ENCODE data around the gene BUB1B. TPM values are rescaled to one million over a fixed set of nuclear protein-coding genes. Genes with fewer than 3 reads are reported as not detected.
A peak's percentile ranks its signal among the peaks of the same experiment; 100 is the strongest.
"Not testable (repeated sequence)": the region's sequence is repeated elsewhere in the genome, so short reads cannot be mapped to it uniquely, and the experiment has no call there.

The BUB1B gene
- total RNA-seq, 1 experiment from 2014 or later: 67.8 TPM

- H3K27ac ChIP-seq (ENCODE audit: low read length); H3K4me1 ChIP-seq (ENCODE audit: control insufficient read depth, insufficient read depth, low read length); intact Hi-C loops (cut with micrococcal nuclease; ENCODE audit: unreplicated experiment); H3K36me3 ChIP-seq (ENCODE audit: control insufficient read depth, insufficient read depth, low read length); BruUV-seq (replicated peaks); in situ Hi-C loops (cut with HindIII; ENCODE audit: low pct_unique_long_range_greater_than_20kb, low sequenced_read_pairs); DNase-seq (ENCODE audit: low read depth, low spot score); ATAC-seq; POLR2A ChIA-PET; H3K9me3 ChIP-seq (ENCODE audit: control insufficient read depth, insufficient read depth, low read depth, low read length); H3K4me3 ChIP-seq (ENCODE audit: low read depth in 2 of 2, low read length in 2 of 2); H3K27me3 ChIP-seq (ENCODE audit: control insufficient read depth, insufficient read depth, low read length): not testable (repeated sequence)
- CTCF ChIA-PET: interaction anchor here (0.6 kb wide), 2 partner anchors 18 to 46 kb away, joined by 3 to 6 read pairs; no protein-coding TSS in a partner anchor
These were observed 37.0 kb upstream of the BUB1B start for GRCh38 chr15:40123863-40124262.

- intact Hi-C loops (cut with micrococcal nuclease; ENCODE audit: unreplicated experiment); H3K4me1 ChIP-seq (ENCODE audit: control insufficient read depth, insufficient read depth, low read length); H3K4me3 ChIP-seq (ENCODE audit: low read depth in 2 of 2, low read length in 2 of 2); ATAC-seq; H3K27ac ChIP-seq (ENCODE audit: low read length); POLR2A ChIA-PET; H3K9me3 ChIP-seq (ENCODE audit: control insufficient read depth, insufficient read depth, low read depth, low read length); BruUV-seq (replicated peaks); in situ Hi-C loops (cut with HindIII; ENCODE audit: low pct_unique_long_range_greater_than_20kb, low sequenced_read_pairs); DNase-seq (ENCODE audit: low read depth, low spot score); H3K36me3 ChIP-seq (ENCODE audit: control insufficient read depth, insufficient read depth, low read length): not testable (repeated sequence)
- peaks cover 13% of the 10 kb centered on the region for H3K27me3 ChIP-seq (ENCODE audit: control insufficient read depth, insufficient read depth, low read length)
- CTCF ChIA-PET: interaction anchor here (0.6 kb wide), 1 partner anchor 47 kb away, joined by 3 read pairs; no protein-coding TSS in a partner anchor
These were observed 36.5 kb upstream of the BUB1B start for GRCh38 chr15:40124333-40124732.

- DNase-seq (ENCODE audit: low read depth, low spot score); in situ Hi-C loops (cut with HindIII; ENCODE audit: low pct_unique_long_range_greater_than_20kb, low sequenced_read_pairs); intact Hi-C loops (cut with micrococcal nuclease; ENCODE audit: unreplicated experiment); H3K36me3 ChIP-seq (ENCODE audit: control insufficient read depth, insufficient read depth, low read length); H3K4me1 ChIP-seq (ENCODE audit: control insufficient read depth, insufficient read depth, low read length); POLR2A ChIA-PET; H3K9me3 ChIP-seq (ENCODE audit: control insufficient read depth, insufficient read depth, low read depth, low read length); H3K4me3 ChIP-seq (ENCODE audit: low read depth in 2 of 2, low read length in 2 of 2); H3K27ac ChIP-seq (ENCODE audit: low read length); CTCF ChIA-PET; BruUV-seq (replicated peaks): not testable (repeated sequence)
- ATAC-seq: peak; percentile 27; the same call in 1 of the 2 replicates
- H3K27me3 ChIP-seq (ENCODE audit: control insufficient read depth, insufficient read depth, low read length): peaks cover 13% of the 10 kb centered on the region
These were observed 36.0 kb upstream of the BUB1B start for GRCh38 chr15:40124807-40125285.

GRCh38 chr15:40125950-40126349 lies 34.9 kb upstream of the BUB1B start:
- POLR2A ChIA-PET: no interaction called here

More at GRCh38 chr15:40125950-40126349, 34.9 kb upstream of the BUB1B start:
- BruUV-seq (replicated peaks): no TSS peak
- Histone ChIP-seq H3K9me3 (ENCODE audit: control insufficient read depth, insufficient read depth, low read depth, low read length) (no peaks in the 10 kb centered on the region), H3K36me3 (ENCODE audit: control insufficient read depth, insufficient read depth, low read length) (no peaks in the 10 kb centered on the region), H3K27me3 (ENCODE audit: control insufficient read depth, insufficient read depth, low read length) (peaks cover 16% of the 10 kb centered on the region), H3K4me3 (ENCODE audit: low read depth in 2 of 2, low read length in 2 of 2) (no peak overlapping the region), H3K27ac (ENCODE audit: low read length) (no peak overlapping the region), H3K4me1 (ENCODE audit: control insufficient read depth, insufficient read depth, low read length) (peaks cover 5% of the 10 kb centered on the region; the same call in 1 of the 2 replicates)
- TF ChIP-seq REST (IDR thresholded peaks at IDR 0.05; ENCODE audit: insufficient read depth in 1 of 2, low read depth in 2 of 2, low read length in 1 of 2) (no peak), CTCF (IDR thresholded peaks at IDR 0.05) (no peak), POLR2AphosphoS5 (IDR thresholded peaks at IDR 0.05; ENCODE audit: low read depth, low read length) (no peak), SIN3A (IDR thresholded peaks at IDR 0.05; ENCODE audit: borderline replicate concordance, insufficient read depth, low read depth, low read length) (no peak), TCF7L2 (IDR thresholded peaks at IDR 0.05; ENCODE audit: low read depth, low read length) (no peak)
- in situ Hi-C loops (cut with HindIII; ENCODE audit: low pct_unique_long_range_greater_than_20kb, low sequenced_read_pairs) (no loop called here), intact Hi-C loops (cut with micrococcal nuclease; ENCODE audit: unreplicated experiment) (no loop called here)
- no peak for DNase-seq (ENCODE audit: low read depth, low spot score)
- CTCF ChIA-PET: no interaction called here
- no peak for ATAC-seq

All from Panc1 (cell line).